Putamen (tissue), 1 donor: Measurements from ENCODE around the gene DMWD.
A peak's percentile ranks its signal among the peaks of the same experiment; 100 is the strongest.

Experiments
- DNase-seq: peaks from one replicate; pipeline ENCODE4 v3.0.0-alpha.2; 2016; ENCODE audit warnings: low spot score

Gene DMWD

GRCh38 chr19:45792470-45793177 lies at the start of gene DMWD:
DMWD (minus strand) TSS chr19:45792845; CDS start chr19:45792756, 89 bp downstream.
- DNase-seq: peak; percentile 98

- no peak for DNase-seq
Measured at GRCh38 chr19:45842198-45842597, 49.6 kb upstream of the DMWD start.

GRCh38 chr19:45834970-45835369 lies 42.3 kb upstream of the DMWD start:
- DNase-seq: no peak

- DNase-seq: no peak
Measured at GRCh38 chr19:45828945-45829344, 36.3 kb upstream of the DMWD start.

- DNase-seq: no peak
Measured at GRCh38 chr19:45828523-45828922, 35.9 kb upstream of the DMWD start.

GRCh38 chr19:45827459-45828093 lies 34.9 kb upstream of the DMWD start:
- no peak for DNase-seq

GRCh38 chr19:45826934-45827333 lies 34.3 kb upstream of the DMWD start:
- DNase-seq: no peak

GRCh38 chr19:45825917-45826893 lies 33.6 kb upstream of the DMWD start:
- no peak for DNase-seq

- DNase-seq: no peak
Measured at GRCh38 chr19:45825263-45825605, 32.6 kb upstream of the DMWD start.

GRCh38 chr19:45824531-45825262 lies 32.1 kb upstream of the DMWD start:
- DNase-seq: no peak

- peak; percentile 32 for DNase-seq
Measured at GRCh38 chr19:45824041-45824471, 31.4 kb upstream of the DMWD start.

GRCh38 chr19:45823182-45823581 lies 30.5 kb upstream of the DMWD start:
- DNase-seq: no peak

- peak; percentile 38 for DNase-seq
Measured at GRCh38 chr19:45822716-45823115, 30.1 kb upstream of the DMWD start.

- no peak for DNase-seq
Measured at GRCh38 chr19:45821570-45821969, 28.9 kb upstream of the DMWD start.

- DNase-seq: peak; percentile 39
Measured at GRCh38 chr19:45821103-45821521, 28.5 kb upstream of the DMWD start.

- DNase-seq: no peak
Measured at GRCh38 chr19:45820413-45821102, 27.9 kb upstream of the DMWD start.

GRCh38 chr19:45819769-45820168 lies 27.1 kb upstream of the DMWD start:
- no peak for DNase-seq

- DNase-seq: no peak
Measured at GRCh38 chr19:45817725-45818301, 25.2 kb upstream of the DMWD start.

GRCh38 chr19:45817010-45817724 lies 24.5 kb upstream of the DMWD start:
- DNase-seq: peak; percentile 84
